Osteoblast (primary cell): ENCODE data around the gene IL4R. TPM values are rescaled to one million over a fixed set of nuclear protein-coding genes. Genes with fewer than 3 reads are reported as not detected.

Source experiments
- DNase-seq: peaks from one replicate; pipeline ENCODE4 v3.0.0; 2011; ENCODE audit warnings: low spot score, mixed read lengths; ENCODE audit not compliant: insufficient read length; ENCODE audit errors: missing footprints
- H2AFZ ChIP-seq: 2 replicates; pipeline ENCODE4 v1.6.0; 2011; ENCODE audit warnings: mild to moderate bottlenecking, low read length
- H3K27ac ChIP-seq: 2 replicates; pipeline ENCODE4 v1.5.1; 2011; ENCODE audit warnings: mild to moderate bottlenecking, low read depth, low read length, moderate library complexity
- H3K27me3 ChIP-seq: 2 replicates; pipeline ENCODE4 v1.6.0; 2012; ENCODE audit warnings: mild to moderate bottlenecking, control low read depth, inconsistent platforms, low read length, moderate library complexity; ENCODE audit not compliant: insufficient read depth
- H3K36me3 ChIP-seq: 2 replicates; pipeline ENCODE4 v1.5.1; 2011; ENCODE audit warnings: mild to moderate bottlenecking, low read length, control low read depth, moderate library complexity; ENCODE audit not compliant: insufficient read depth
- H3K4me1 ChIP-seq: 2 replicates; pipeline ENCODE4 v1.5.1; 2011; ENCODE audit warnings: mild to moderate bottlenecking, low read length, control low read depth, moderate library complexity; ENCODE audit not compliant: insufficient read depth
- H3K4me2 ChIP-seq: 2 replicates; pipeline ENCODE4 v1.6.0; 2011; ENCODE audit warnings: mild to moderate bottlenecking, low read length; ENCODE audit not compliant: insufficient read depth
- H3K4me3 ChIP-seq: fragments of 200-600 bp; sonication (generic); 3 replicates; pipeline ENCODE4 v1.5.1; 2012; ENCODE audit warnings: mild to moderate bottlenecking, low read length, inconsistent platforms; ENCODE audit not compliant: insufficient read depth
- H3K79me2 ChIP-seq: 2 replicates; pipeline ENCODE4 v1.6.0; 2012; ENCODE audit warnings: mild to moderate bottlenecking, low read length, control low read depth, inconsistent platforms; ENCODE audit not compliant: insufficient read depth
- H3K9me3 ChIP-seq: 2 replicates; pipeline ENCODE4 v1.5.1; 2011; ENCODE audit warnings: low read depth, low read length, control low read depth
- H4K20me1 ChIP-seq: 2 replicates; pipeline ENCODE4 v1.6.0; 2012; ENCODE audit warnings: mild to moderate bottlenecking, low read length, control low read depth; ENCODE audit not compliant: insufficient read depth
- total RNA-seq: library from RNA; depleted of rRNA; stranded (reverse); fragments of >200 nt; gene quantifications from 2 replicates; pipeline ENCODE4 v1.2.3, GENCODE V29; 2012
- TF ChIP-seq, protein P1 (sequence below): IDR thresholded peaks from 2 replicates; pipeline ENCODE4 v1.5.1; 2011; ENCODE audit warnings: mild to moderate bottlenecking, low read depth, low read length, moderate library complexity; ENCODE audit errors: extremely low read depth

The IL4R gene
- total RNA-seq, 1 donor = 32.9 TPM

DNA sequence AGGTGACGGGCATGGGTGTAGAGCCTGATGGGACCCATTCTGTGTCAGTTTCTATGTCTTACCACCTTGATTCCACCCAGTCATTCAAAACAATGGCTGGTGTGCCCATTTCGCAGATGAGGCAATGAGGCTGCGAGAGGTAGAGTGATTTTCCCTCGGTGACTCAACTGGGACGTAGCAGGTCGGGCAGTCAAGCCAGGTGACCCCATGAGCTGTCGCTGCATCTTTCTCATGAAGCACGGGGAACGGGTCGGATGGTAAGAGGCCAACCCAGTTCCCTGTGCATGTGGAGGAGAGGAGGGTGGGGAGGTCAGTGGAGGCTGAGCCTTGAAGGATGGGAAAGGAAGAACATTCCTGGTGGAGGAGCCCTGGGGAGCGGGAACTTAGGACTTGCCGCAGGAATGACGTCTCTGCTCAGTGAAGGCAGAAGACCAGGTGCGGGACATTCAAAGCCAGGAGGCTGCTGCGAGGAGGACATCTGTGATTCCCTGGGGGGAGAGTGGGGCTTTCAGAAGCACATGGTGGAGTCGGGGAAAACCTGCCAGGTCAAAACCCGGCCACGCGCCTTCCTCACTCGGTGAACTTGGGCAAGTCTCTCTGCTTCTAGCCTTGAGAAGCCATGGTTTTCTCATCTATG lies 89.3 kb downstream of the IL4R start:
- H3K4me3 ChIP-seq = no peak overlapping the region
- H3K27ac ChIP-seq = no peak overlapping the region
- DNase-seq = no peak

DNA sequence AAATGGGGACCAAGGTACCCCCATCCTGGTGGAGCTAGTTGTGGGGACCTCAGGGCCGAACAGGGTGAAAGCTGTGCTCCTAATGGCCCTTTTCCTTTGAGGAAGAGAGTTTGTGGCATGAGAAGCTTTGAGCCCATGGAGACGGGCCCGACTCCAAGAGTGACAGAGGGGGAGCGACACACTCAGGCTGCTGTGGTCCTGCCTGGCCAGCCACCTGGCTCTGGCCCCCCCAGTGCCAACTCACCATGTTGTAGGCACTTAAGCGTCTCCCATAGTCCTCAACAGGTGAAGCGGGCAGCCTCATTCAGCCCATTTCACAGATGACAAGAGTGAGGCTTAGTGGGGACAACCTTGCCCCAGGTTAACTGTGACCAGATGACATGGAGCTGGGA lies 89.8 kb downstream of the IL4R start:
- Histone ChIP-seq H3K4me3 (no peak overlapping the region), H3K4me2 (no peak overlapping the region)
- no peak for DNase-seq

More for the DNA sequence above, 89.3 kb downstream of the IL4R start:
- Histone ChIP-seq H3K4me2 (peak overlapping the region; percentile 60), H3K79me2 (no peaks in the 10 kb centered on the region), H3K4me1 (peaks cover 34% of the 10 kb centered on the region), H3K36me3 (no peaks in the 10 kb centered on the region), H2AFZ (no peak overlapping the region), H3K27me3 (no peaks in the 10 kb centered on the region), H4K20me1 (no peaks in the 10 kb centered on the region), H3K9me3 (no peaks in the 10 kb centered on the region)
- TF ChIP-seq, protein P1, sequence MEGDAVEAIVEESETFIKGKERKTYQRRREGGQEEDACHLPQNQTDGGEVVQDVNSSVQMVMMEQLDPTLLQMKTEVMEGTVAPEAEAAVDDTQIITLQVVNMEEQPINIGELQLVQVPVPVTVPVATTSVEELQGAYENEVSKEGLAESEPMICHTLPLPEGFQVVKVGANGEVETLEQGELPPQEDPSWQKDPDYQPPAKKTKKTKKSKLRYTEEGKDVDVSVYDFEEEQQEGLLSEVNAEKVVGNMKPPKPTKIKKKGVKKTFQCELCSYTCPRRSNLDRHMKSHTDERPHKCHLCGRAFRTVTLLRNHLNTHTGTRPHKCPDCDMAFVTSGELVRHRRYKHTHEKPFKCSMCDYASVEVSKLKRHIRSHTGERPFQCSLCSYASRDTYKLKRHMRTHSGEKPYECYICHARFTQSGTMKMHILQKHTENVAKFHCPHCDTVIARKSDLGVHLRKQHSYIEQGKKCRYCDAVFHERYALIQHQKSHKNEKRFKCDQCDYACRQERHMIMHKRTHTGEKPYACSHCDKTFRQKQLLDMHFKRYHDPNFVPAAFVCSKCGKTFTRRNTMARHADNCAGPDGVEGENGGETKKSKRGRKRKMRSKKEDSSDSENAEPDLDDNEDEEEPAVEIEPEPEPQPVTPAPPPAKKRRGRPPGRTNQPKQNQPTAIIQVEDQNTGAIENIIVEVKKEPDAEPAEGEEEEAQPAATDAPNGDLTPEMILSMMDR = no peak

DNA sequence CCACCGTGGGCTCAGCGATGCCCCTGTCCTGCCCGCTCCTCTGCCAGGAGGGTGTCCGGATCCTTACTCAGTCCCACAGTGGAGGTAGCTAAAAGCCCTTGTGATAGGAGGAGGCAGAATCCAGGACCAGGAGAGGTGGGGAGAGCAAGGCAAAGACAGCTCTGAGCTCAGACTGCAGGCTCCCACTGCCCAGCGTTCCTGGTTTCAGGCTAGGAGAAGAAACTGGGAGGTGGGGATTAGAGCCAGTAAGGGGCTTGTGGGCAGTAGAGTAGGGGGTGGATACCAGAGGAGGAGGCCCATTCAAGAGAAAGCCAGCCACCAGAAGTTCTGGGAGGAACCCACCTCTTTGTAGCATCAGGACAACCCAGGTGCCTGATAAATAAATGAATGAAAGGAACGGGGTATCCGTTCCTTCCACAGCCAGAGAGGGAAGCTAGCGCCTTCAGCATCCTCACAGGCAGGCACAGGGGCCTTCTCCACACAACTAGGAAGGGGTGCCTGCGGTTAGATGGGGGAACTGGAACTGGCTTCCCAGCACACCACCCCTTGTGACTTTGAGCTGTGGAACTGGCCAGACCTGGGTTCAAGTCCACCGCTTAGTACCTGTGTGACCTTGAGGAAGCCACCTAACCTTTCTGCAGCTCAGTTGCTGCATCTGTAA lies 90.5 kb downstream of the IL4R start:
- TF ChIP-seq, protein P1 = no peak
- no peaks in the 10 kb centered on the region for H4K20me1 ChIP-seq
- H3K4me3 ChIP-seq = no peak overlapping the region
- no peaks in the 10 kb centered on the region for H3K9me3 ChIP-seq
- no peak overlapping the region for H2AFZ ChIP-seq
- H3K4me1 ChIP-seq = peaks cover 39% of the 10 kb centered on the region
- no peak for DNase-seq
- H3K27ac ChIP-seq = no peak overlapping the region
- no peaks in the 10 kb centered on the region for H3K36me3 ChIP-seq
- no peaks in the 10 kb centered on the region for H3K79me2 ChIP-seq
- H3K4me2 ChIP-seq = no peak overlapping the region
- no peaks in the 10 kb centered on the region for H3K27me3 ChIP-seq

More for the DNA sequence above, 89.8 kb downstream of the IL4R start:
- no peak overlapping the region for H3K27ac ChIP-seq
- H3K27me3 ChIP-seq = no peaks in the 10 kb centered on the region
- H3K4me1 ChIP-seq = peaks cover 39% of the 10 kb centered on the region
- H3K36me3 ChIP-seq = no peaks in the 10 kb centered on the region
- H3K9me3 ChIP-seq = no peaks in the 10 kb centered on the region
- TF ChIP-seq, protein P1 = no peak
- H3K79me2 ChIP-seq = no peaks in the 10 kb centered on the region
- no peak overlapping the region for H2AFZ ChIP-seq
- no peaks in the 10 kb centered on the region for H4K20me1 ChIP-seq
